Measurements from ENCODE around the gene CAPZB. TPM values are rescaled to one million over a fixed set of nuclear protein-coding genes. Genes with fewer than 3 reads are reported as not detected.
"Not testable (repeated sequence)": the region's sequence is repeated elsewhere in the genome, so short reads cannot be mapped to it uniquely, and the experiment has no call there.

CAPZB gene
- total and polyA plus RNA-seq, 2 experiments from 2014 or later, result 86.2 to 278 TPM

GRCh38 chr1:19505693-19506457 is 20.5 kb upstream of the CAPZB start:
- Histone ChIP-seq H3K27ac (no peak overlapping the region), H3K36me3 (no peaks in the 10 kb centered on the region), H3K27me3 (no peaks in the 10 kb centered on the region), H3K4me3 (no peak overlapping the region), H3K4me1 (ENCODE audit: low read depth) (no peaks in the 10 kb centered on the region), H3K9me3 (ENCODE audit: low read depth) (no peaks in the 10 kb centered on the region)
- TF ChIP-seq CTCF (IDR thresholded peaks at IDR 0.05; ENCODE audit: low read depth, low read length), result no peak
- no peak for DNase-seq (ENCODE audit: low read depth in 1 of 2, low spot score in 1 of 2)

GRCh38 chr1:19504796-19505692 is 19.7 kb upstream of the CAPZB start:
- no peaks in the 10 kb centered on the region for H3K36me3 ChIP-seq
- H3K27me3 ChIP-seq, result no peaks in the 10 kb centered on the region
- no peaks in the 10 kb centered on the region for H3K9me3 ChIP-seq (ENCODE audit: low read depth)
- DNase-seq (ENCODE audit: low read depth in 1 of 2, low spot score in 1 of 2), result peak in 1 of 2 donors; percentile 99
- H3K4me1 ChIP-seq (ENCODE audit: low read depth), result no peaks in the 10 kb centered on the region
- TF ChIP-seq CTCF (IDR thresholded peaks at IDR 0.05; ENCODE audit: low read depth, low read length), result no peak
- H3K27ac ChIP-seq, result no peak overlapping the region
- H3K4me3 ChIP-seq, result no peak overlapping the region

GRCh38 chr1:19502284-19502683 is 16.9 kb upstream of the CAPZB start:
- H3K27ac ChIP-seq; H3K4me3 ChIP-seq; H3K4me1 ChIP-seq (ENCODE audit: low read depth); H3K27me3 ChIP-seq; H3K36me3 ChIP-seq; H3K9me3 ChIP-seq (ENCODE audit: low read depth): not testable (repeated sequence)
- DNase-seq (ENCODE audit: low read depth in 1 of 2, low spot score in 1 of 2), result peak in 1 of 2 donors; percentile 77

- not testable (repeated sequence) for H3K9me3 ChIP-seq (ENCODE audit: low read depth); H3K4me1 ChIP-seq (ENCODE audit: low read depth); H3K27me3 ChIP-seq; H3K27ac ChIP-seq; DNase-seq (ENCODE audit: low read depth in 1 of 2, low spot score in 1 of 2); H3K36me3 ChIP-seq; H3K4me3 ChIP-seq
Measured at GRCh38 chr1:19499887-19500286, 14.5 kb upstream of the CAPZB start.

GRCh38 chr1:19497443-19497842 is 12.1 kb upstream of the CAPZB start:
- not testable (repeated sequence) for DNase-seq (ENCODE audit: low read depth in 1 of 2, low spot score in 1 of 2); H3K4me1 ChIP-seq (ENCODE audit: low read depth); H3K36me3 ChIP-seq; H3K27me3 ChIP-seq; H3K27ac ChIP-seq; H3K9me3 ChIP-seq (ENCODE audit: low read depth); H3K4me3 ChIP-seq

GRCh38 chr1:19496527-19496874 is 11.2 kb upstream of the CAPZB start:
- no peak for TF ChIP-seq CTCF (IDR thresholded peaks at IDR 0.05; ENCODE audit: low read depth, low read length)
- Histone ChIP-seq H3K9me3 (ENCODE audit: low read depth) (no peaks in the 10 kb centered on the region), H3K4me3 (no peak overlapping the region), H3K27ac (no peak overlapping the region), H3K36me3 (no peaks in the 10 kb centered on the region), H3K4me1 (ENCODE audit: low read depth) (no peaks in the 10 kb centered on the region), H3K27me3 (no peaks in the 10 kb centered on the region)
- DNase-seq (ENCODE audit: low read depth in 1 of 2, low spot score in 1 of 2), result no peak
